ENCODE results near the gene SPATA2L.

GRCh38 chr16:89720551-89720812 is 19.0 kb upstream of the SPATA2L start:
- TF ChIP-seq CTCF (IDR thresholded peaks at IDR 0.05) (no peak), POLR2A (IDR thresholded peaks at IDR 0.05) (no peak)

Data from esophagus squamous epithelium (tissue), 4 donors.